ENCODE data around the gene VAC14.

The VAC14 gene

DNA sequence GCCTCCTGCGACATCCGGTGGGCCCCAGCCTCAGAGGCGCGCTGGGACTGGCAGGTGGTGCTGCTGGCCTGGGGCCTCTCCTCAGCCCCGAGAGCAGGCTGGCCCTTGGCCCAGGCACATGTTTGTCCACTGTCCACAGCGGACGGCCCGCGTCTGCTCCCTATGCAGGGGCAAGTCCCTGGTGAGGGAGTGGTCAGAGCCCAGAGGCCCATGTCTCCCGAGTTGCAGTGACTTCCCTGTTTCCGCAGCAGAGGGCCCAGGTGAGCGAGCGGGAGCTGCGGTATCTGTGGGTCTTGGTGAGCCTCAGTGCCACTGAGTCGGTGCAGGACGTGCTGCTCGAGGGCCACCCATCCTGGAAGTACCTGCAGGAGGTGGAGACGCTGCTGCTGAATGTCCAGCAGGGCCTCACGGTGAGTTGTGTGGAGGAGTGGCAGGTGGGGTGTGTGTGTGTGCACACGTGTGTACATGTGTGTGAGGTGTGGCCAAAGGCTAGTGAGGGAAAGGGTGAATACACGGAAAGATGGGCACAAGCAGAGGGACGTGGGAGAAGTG, 144.2 kb downstream of the VAC14 start:
- Histone ChIP-seq H4K20me1 (peaks cover 5% of the 10 kb centered on the region; the same call in 1 of the 2 replicates), H3K27me3 (no peaks in the 10 kb centered on the region), H3K4me3 (no peak overlapping the region), H3K27ac (no peak overlapping the region), H3K36me3 (peaks cover 3% of the 10 kb centered on the region; the same call in 1 of the 2 replicates), H3K9ac (no peak overlapping the region), H3K9me3 (no peaks in the 10 kb centered on the region), H3K4me2 (no peak overlapping the region), H3K4me1 (peaks cover 7% of the 10 kb centered on the region; the same call in 1 of the 2 replicates)
- no peak for TF ChIP-seq Cebpa-rat (IDR thresholded peaks at IDR 0.05)

DNA sequence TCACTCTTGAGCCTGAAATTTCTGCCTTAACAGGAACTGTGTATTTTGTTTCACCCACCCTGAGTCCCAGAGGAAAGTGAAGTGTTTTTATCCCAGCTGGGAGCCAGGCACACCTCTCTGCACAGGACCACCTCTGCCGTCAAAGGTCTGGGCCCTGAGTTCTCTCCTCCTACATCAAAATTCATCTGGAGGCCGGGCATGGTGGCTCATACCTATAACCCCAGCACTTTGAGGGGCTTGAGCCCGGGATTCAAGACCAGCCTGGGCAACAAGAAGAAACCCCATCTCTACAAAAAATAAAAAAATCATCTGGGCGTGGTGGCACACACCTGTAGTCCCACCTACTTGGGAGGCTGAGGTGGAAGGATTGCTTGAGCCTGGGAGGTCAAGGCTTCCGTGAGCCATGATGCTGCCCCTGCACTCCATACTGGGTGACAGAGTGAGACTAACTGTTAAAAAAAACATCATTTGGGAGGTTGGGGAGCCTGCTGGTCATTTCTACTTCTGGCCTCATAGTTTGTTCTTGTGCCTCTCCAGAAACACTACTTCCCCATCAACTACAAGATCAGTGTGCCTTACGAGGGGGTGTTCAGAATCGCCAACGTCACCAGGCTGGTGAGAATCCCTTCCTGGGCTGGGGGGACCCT, 144.8 kb downstream of the VAC14 start:
- Histone ChIP-seq H3K4me1 (peaks cover 7% of the 10 kb centered on the region; the same call in 1 of the 2 replicates), H3K27ac (no peak overlapping the region), H3K9ac (no peak overlapping the region), H3K4me2 (no peak overlapping the region), H3K27me3 (no peaks in the 10 kb centered on the region), H3K36me3 (no peaks in the 10 kb centered on the region), H3K9me3 (no peaks in the 10 kb centered on the region), H4K20me1 (no peaks in the 10 kb centered on the region), H3K4me3 (no peak overlapping the region)
- no peak for TF ChIP-seq Cebpa-rat (IDR thresholded peaks at IDR 0.05)

DNA sequence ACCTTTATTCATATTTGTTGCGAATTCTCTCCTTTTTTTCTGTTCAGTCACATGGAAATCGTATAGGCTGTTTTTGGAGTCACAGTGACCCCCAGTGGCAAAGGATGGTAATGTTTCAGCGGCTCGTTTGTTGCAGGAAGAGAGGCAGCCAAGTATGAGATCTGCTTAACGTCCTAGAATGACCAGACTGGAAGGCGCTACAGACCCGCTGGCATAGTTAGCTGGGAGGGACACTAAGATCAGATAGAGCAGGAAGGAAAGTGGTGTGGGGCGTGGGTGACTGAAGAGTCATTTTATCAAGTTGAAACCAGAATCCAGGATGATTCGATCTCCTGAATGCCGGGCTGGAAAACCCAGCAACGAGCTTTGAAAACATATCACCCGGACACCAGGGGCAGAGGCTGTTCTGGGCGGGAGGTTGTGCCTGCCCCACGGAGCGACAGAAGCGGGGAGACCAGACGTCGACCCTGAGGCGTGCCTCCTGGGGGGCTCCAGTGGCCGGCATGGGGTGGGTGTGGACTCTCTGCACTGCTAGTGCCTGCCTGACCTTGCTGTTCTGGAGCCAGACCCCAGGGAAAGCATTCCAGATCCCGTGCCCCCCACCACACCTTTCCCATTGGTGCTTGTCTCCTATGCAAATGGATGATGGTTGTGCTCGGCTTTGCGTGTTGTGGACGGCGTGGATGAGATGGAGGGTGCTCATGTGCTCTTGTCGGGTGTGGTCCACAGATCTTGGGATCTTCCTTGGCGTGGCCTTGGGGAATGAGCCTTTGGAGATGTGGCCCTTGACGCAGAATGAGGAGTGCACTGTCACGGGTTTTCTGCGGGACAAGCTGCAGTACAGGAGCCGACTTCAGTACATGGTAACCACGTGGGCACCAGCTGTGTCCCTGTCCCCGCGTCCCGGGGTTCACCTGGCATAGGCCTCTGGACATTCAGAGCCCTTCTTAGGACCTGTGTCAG, 146.9 kb downstream of the VAC14 start:
- no peak for TF ChIP-seq Cebpa-rat (IDR thresholded peaks at IDR 0.05)
- Histone ChIP-seq H3K4me2 (peak overlapping the region; percentile 81), H3K9ac (peak overlapping the region; percentile 64)

DNA sequence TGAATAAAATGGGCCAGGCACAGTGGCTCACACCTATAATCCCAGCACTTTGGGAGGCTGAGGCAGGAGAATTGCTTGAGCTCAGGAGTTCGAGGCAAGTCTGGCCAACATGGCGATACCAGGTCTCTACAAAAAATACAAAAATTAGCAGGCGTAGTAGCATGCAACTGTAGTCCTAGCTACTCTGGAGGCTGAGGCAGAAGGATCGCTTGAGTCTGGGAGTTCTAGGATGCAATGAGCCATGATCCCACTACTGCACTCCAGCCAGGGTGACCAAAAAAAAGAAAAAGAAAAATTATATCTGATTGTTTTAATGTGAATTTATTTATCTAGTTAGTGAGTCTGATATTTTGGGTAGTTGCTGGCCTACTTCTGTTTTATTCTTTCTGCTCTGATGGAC, 147.6 kb downstream of the VAC14 start:
- H3K27me3 ChIP-seq: no peaks in the 10 kb centered on the region
- TF ChIP-seq Cebpa-rat (IDR thresholded peaks at IDR 0.05): no peak
- H3K9me3 ChIP-seq: no peaks in the 10 kb centered on the region
- H3K4me2 ChIP-seq: 0 out of 2 replicates have a peak overlapping the region, but pooled peaks have one; percentile 81
- no peak overlapping the region for H3K9ac ChIP-seq
- H3K4me3 ChIP-seq: no peak overlapping the region
- no peaks in the 10 kb centered on the region for H3K36me3 ChIP-seq
- no peaks in the 10 kb centered on the region for H4K20me1 ChIP-seq
- H3K4me1 ChIP-seq: peaks cover 7% of the 10 kb centered on the region; the same call in 1 of the 2 replicates
- H3K27ac ChIP-seq: no peak overlapping the region

More for the DNA sequence above, 146.9 kb downstream of the VAC14 start:
- Histone ChIP-seq H3K36me3 (no peaks in the 10 kb centered on the region), H3K27ac (peak overlapping the region; percentile 60), H3K4me1 (peaks cover 7% of the 10 kb centered on the region; the same call in 1 of the 2 replicates), H4K20me1 (no peaks in the 10 kb centered on the region), H3K27me3 (no peaks in the 10 kb centered on the region), H3K9me3 (no peaks in the 10 kb centered on the region), H3K4me3 (0 out of 2 replicates have a peak overlapping the region, but pooled peaks have one; percentile 23)

DNA sequence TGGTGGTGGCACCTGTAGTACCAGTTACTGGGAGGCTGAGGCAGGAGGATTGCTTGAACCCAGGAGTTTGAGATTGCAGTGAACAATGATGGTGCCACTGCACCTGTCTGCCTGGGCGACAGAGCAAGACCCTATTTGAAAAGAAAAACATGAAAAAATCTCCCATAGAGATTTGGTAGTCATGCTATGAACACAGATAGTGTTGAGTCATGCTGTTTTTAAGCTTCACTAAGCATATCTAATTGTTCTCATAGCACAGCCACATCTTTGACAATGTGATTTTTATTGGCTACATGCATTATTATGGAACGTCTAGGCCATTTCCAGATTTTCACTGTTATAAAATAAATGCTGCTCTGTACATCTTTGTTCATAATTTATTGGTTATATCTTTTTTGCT, 148.6 kb downstream of the VAC14 start:
- no peak overlapping the region for H3K27ac ChIP-seq
- H4K20me1 ChIP-seq: no peaks in the 10 kb centered on the region
- no peaks in the 10 kb centered on the region for H3K36me3 ChIP-seq
- no peaks in the 10 kb centered on the region for H3K9me3 ChIP-seq
- peaks cover 7% of the 10 kb centered on the region; the same call in 1 of the 2 replicates for H3K4me1 ChIP-seq
- no peak overlapping the region for H3K9ac ChIP-seq
- no peak overlapping the region for H3K4me3 ChIP-seq
- no peak for TF ChIP-seq Cebpa-rat (IDR thresholded peaks at IDR 0.05)
- H3K27me3 ChIP-seq: no peaks in the 10 kb centered on the region
- no peak overlapping the region for H3K4me2 ChIP-seq

DNA sequence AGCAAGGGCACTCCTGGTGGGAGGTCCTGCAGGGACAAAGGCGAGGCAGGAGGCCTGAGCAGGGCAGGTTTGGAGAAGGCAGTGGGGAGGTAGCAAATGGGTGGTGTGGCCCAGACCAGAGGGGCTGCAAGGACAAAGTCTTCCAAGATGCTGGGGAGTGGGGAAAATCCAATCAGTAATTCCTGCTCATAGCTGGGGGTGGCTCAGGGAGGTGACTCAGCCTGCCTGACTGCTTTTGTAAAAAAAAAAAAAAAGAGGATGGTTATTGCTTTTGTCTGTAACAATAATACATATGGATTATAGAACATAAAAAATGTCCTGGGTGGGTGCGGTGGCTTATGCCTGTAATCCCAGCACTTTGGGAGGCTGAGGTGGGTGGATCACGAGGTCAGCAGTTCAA, 149.4 kb downstream of the VAC14 start:
- TF ChIP-seq Cebpa-rat (IDR thresholded peaks at IDR 0.05): no peak
- Histone ChIP-seq H3K27ac (no peak overlapping the region), H3K36me3 (no peaks in the 10 kb centered on the region), H3K9me3 (no peaks in the 10 kb centered on the region), H3K4me1 (peaks cover 7% of the 10 kb centered on the region; the same call in 1 of the 2 replicates), H3K27me3 (no peaks in the 10 kb centered on the region), H3K9ac (no peak overlapping the region), H3K4me2 (no peak overlapping the region), H4K20me1 (no peaks in the 10 kb centered on the region), H3K4me3 (no peak overlapping the region)

DNA sequence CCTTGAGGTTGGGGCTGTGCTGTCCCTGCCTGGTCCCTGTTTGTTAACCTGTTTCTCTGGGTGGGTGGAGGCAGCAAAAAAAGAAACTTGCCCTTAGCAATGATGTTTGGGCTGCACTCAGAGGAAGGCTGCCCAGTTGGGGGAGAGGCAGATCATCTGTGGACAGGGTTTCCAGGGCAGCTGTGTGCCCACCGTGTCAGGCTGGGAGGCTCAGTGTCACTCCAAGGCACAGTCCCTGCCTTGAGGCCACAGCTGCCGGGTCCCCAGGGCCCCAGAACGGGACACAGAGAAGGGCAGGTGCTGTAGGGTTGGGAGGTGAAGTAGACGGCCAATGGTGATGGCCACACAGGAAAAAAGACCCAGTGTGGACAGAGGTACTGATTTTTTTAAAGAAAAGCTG, 150.7 kb downstream of the VAC14 start:
- H3K36me3 ChIP-seq: no peaks in the 10 kb centered on the region
- H3K27ac ChIP-seq: no peak overlapping the region
- H3K4me1 ChIP-seq: peaks cover 7% of the 10 kb centered on the region; the same call in 1 of the 2 replicates
- TF ChIP-seq Cebpa-rat (IDR thresholded peaks at IDR 0.05): no peak
- no peak overlapping the region for H3K9ac ChIP-seq
- no peak overlapping the region for H3K4me3 ChIP-seq
- no peaks in the 10 kb centered on the region for H3K9me3 ChIP-seq
- no peaks in the 10 kb centered on the region for H4K20me1 ChIP-seq
- H3K4me2 ChIP-seq: no peak overlapping the region
- no peaks in the 10 kb centered on the region for H3K27me3 ChIP-seq

DNA sequence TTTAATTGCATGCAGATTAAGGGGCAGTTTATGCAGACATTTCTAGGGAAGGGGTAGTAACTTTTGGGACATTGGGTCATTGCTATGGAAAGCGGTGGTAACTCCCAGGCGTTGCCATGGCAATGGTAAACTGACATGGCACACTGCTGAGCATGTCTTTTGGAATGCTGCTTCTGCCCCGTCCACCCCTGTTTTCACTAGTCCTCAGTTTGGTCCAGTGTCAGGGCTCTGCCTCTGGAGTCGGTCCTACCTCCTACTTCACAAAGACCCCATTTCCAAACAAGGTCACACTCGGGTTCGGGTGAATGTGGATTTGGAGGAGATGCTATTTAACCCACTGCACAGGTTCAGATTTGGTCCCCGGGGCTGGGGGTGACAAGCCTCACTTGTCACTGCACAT, 151.7 kb downstream of the VAC14 start:
- Histone ChIP-seq H3K4me2 (no peak overlapping the region), H3K36me3 (no peaks in the 10 kb centered on the region), H3K4me1 (peaks cover 7% of the 10 kb centered on the region; the same call in 1 of the 2 replicates), H3K9ac (no peak overlapping the region), H3K4me3 (no peak overlapping the region), H4K20me1 (no peaks in the 10 kb centered on the region), H3K27me3 (no peaks in the 10 kb centered on the region), H3K9me3 (no peaks in the 10 kb centered on the region), H3K27ac (no peak overlapping the region)
- TF ChIP-seq Cebpa-rat (IDR thresholded peaks at IDR 0.05): no peak

DNA sequence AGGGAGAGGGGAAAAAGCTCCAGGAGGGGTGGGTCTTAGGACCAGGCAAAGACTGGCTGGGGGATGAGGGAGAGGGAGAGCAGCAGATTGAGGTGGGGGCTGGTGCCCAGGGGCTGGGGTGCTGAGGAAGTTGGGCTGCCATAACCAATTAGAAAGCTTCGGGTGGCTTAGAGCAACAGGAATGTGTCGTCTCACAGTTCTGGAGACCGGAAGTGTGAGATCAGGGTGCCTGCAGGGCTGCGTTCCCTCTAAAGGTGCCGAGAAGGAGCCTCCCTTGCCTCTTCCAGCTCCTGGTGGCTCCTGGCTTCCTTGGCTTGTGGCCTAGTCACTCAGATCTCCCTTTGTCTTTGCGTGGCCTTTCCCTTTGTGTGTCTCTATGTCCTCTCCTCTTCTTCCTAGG, 152.4 kb downstream of the VAC14 start:
- no peaks in the 10 kb centered on the region for H3K9me3 ChIP-seq
- H3K4me1 ChIP-seq: no peaks in the 10 kb centered on the region; the same call in 1 of the 2 replicates
- H3K4me3 ChIP-seq: no peak overlapping the region
- no peaks in the 10 kb centered on the region for H3K27me3 ChIP-seq
- H4K20me1 ChIP-seq: no peaks in the 10 kb centered on the region
- TF ChIP-seq Cebpa-rat (IDR thresholded peaks at IDR 0.05): no peak
- no peak overlapping the region for H3K9ac ChIP-seq
- H3K4me2 ChIP-seq: no peak overlapping the region
- no peak overlapping the region for H3K27ac ChIP-seq
- H3K36me3 ChIP-seq: no peaks in the 10 kb centered on the region
